ENCODE results near the gene FOXF2.

The FOXF2 gene

GRCh38 chr6:1422290-1422689 is 32.9 kb downstream of the FOXF2 start:
- Histone ChIP-seq H3K27me3 (replicated peaks; ENCODE audit: control insufficient read depth, insufficient read depth, low read length) (no peaks in the 10 kb centered on the region), H3K36me3 (ENCODE audit: control insufficient read depth, insufficient read depth, low read length) (no peaks in the 10 kb centered on the region), H3K4me3 (replicated peaks; ENCODE audit: low read depth, low read length) (no peak overlapping the region)
- no peak for TF ChIP-seq CTCF (IDR thresholded peaks at IDR 0.05; ENCODE audit: insufficient read depth, low read length, poor library complexity, severe bottlenecking)
- no peak for DNase-seq (ENCODE audit: extremely low read depth, insufficient read length)

GRCh38 chr6:1423578-1423977 is 34.2 kb downstream of the FOXF2 start:
- H3K27me3 ChIP-seq (replicated peaks; ENCODE audit: control insufficient read depth, insufficient read depth, low read length), result no peaks in the 10 kb centered on the region
- no peak for DNase-seq (ENCODE audit: extremely low read depth, insufficient read length)
- no peak for TF ChIP-seq CTCF (IDR thresholded peaks at IDR 0.05; ENCODE audit: insufficient read depth, low read length, poor library complexity, severe bottlenecking)

GRCh38 chr6:1424306-1424927 is 35.0 kb downstream of the FOXF2 start:
- Histone ChIP-seq H3K36me3 (ENCODE audit: control insufficient read depth, insufficient read depth, low read length) (no peaks in the 10 kb centered on the region), H3K4me3 (replicated peaks; ENCODE audit: low read depth, low read length) (no peak overlapping the region), H3K27me3 (replicated peaks; ENCODE audit: control insufficient read depth, insufficient read depth, low read length) (no peaks in the 10 kb centered on the region)
- TF ChIP-seq CTCF (IDR thresholded peaks at IDR 0.05; ENCODE audit: insufficient read depth, low read length, poor library complexity, severe bottlenecking), result peak; percentile 75
- DNase-seq (ENCODE audit: extremely low read depth, insufficient read length), result no peak

More at GRCh38 chr6:1423578-1423977, 34.2 kb downstream of the FOXF2 start:
- Histone ChIP-seq H3K4me3 (replicated peaks; ENCODE audit: low read depth, low read length) (no peak overlapping the region), H3K36me3 (ENCODE audit: control insufficient read depth, insufficient read depth, low read length) (no peaks in the 10 kb centered on the region)

- Histone ChIP-seq H3K36me3 (ENCODE audit: control insufficient read depth, insufficient read depth, low read length) (no peaks in the 10 kb centered on the region), H3K27me3 (replicated peaks; ENCODE audit: control insufficient read depth, insufficient read depth, low read length) (no peaks in the 10 kb centered on the region), H3K4me3 (replicated peaks; ENCODE audit: low read depth, low read length) (no peak overlapping the region)
- no peak for DNase-seq (ENCODE audit: extremely low read depth, insufficient read length)
- TF ChIP-seq CTCF (IDR thresholded peaks at IDR 0.05; ENCODE audit: insufficient read depth, low read length, poor library complexity, severe bottlenecking), result no peak
Observed at GRCh38 chr6:1426416-1426815, 37.0 kb downstream of the FOXF2 start.

GRCh38 chr6:1435806-1436205 is 46.4 kb downstream of the FOXF2 start:
- TF ChIP-seq CTCF (IDR thresholded peaks at IDR 0.05; ENCODE audit: insufficient read depth, low read length, poor library complexity, severe bottlenecking), result no peak
- Histone ChIP-seq H3K4me3 (replicated peaks; ENCODE audit: low read depth, low read length) (no peak overlapping the region), H3K27me3 (replicated peaks; ENCODE audit: control insufficient read depth, insufficient read depth, low read length) (no peaks in the 10 kb centered on the region; the same call in none of the 2 replicates), H3K36me3 (ENCODE audit: control insufficient read depth, insufficient read depth, low read length) (no peaks in the 10 kb centered on the region)
- DNase-seq (ENCODE audit: extremely low read depth, insufficient read length), result no peak

Measured in GM06990 (cell line).